GM12865 (cell line): ENCODE data around the gene RXRA.

ENCODE experiments used
- DNase-seq: peaks from one replicate; pipeline ENCODE4 v3.0.0; 2010; ENCODE audit warnings: low read depth
- H3K4me3 ChIP-seq: 2 replicates; pipeline ENCODE4 v1.5.1; 2011; ENCODE audit warnings: mild to moderate bottlenecking, low read depth, low read length, control low read depth
- TF ChIP-seq, protein P1 (sequence below): IDR thresholded peaks from 2 replicates; pipeline ENCODE4 v1.5.1; 2011; ENCODE audit warnings: low read length, control low read depth, low read depth, inconsistent platforms; ENCODE audit not compliant: insufficient read depth; ENCODE audit errors: missing control alignments

RXRA gene

DNA sequence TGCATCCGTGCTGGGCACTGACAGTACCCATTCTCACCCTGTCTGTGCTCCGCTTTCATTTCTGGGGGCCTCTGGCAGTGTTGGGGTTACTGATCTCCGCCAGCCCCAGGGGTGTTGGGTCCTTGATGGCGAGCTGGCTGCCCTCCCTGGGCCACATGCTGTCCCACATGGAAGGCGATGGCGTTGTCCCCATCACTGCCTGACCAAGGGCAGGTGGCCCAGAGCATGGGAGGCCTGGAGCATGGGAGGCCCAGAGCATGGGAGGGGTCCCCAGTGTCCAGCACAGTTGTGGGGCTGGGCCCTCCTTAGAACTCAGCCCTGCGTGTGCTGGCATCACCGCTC, 50.9 kb downstream of the RXRA start:
- no peak for DNase-seq
- no peak overlapping the region for H3K4me3 ChIP-seq
- TF ChIP-seq, protein P1, sequence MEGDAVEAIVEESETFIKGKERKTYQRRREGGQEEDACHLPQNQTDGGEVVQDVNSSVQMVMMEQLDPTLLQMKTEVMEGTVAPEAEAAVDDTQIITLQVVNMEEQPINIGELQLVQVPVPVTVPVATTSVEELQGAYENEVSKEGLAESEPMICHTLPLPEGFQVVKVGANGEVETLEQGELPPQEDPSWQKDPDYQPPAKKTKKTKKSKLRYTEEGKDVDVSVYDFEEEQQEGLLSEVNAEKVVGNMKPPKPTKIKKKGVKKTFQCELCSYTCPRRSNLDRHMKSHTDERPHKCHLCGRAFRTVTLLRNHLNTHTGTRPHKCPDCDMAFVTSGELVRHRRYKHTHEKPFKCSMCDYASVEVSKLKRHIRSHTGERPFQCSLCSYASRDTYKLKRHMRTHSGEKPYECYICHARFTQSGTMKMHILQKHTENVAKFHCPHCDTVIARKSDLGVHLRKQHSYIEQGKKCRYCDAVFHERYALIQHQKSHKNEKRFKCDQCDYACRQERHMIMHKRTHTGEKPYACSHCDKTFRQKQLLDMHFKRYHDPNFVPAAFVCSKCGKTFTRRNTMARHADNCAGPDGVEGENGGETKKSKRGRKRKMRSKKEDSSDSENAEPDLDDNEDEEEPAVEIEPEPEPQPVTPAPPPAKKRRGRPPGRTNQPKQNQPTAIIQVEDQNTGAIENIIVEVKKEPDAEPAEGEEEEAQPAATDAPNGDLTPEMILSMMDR, result no peak

DNA sequence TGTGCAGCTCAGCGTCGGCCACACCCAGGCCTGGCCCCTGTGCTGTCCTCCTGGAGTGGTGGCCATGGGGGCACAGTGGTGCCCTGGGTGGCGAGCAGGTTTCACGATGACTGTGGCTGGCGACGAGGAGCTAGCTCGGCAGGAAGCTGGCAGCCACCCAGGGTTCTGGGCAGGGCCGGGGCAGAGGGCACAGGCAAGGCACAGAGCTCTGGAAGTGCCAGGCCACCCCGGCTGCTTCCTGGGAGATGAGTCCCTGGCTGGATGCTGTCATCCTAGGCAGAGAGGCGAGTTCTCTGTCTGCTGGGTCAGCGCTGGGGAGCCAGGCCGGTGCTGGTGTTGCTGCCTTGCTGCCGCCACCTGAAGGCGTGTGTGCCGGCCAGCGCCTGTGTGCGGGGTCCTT, 51.7 kb downstream of the RXRA start:
- DNase-seq, result no peak
- TF ChIP-seq, protein P1, result no peak
- H3K4me3 ChIP-seq, result no peak overlapping the region

DNA sequence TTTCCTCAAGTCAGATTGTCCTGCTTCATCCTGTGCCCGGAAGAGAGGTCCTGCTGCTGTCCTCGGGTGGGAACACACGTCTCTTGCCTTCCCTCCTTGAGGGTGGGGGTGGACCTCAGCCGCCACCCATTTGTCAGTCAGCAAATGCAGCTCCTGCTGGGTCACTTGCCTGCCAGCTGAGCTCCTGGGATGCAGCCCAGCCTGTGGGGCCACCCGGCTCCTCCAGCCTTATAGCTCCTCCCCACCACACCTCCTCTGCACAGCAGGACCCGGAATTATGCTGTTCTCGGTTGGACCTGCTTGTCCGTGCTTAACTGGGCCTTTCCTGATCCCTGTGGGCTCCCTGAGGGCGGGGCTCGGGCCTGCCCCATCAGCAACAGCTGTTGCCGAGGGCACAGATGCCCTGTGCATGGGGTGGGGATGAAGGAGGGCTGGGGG, 52.7 kb downstream of the RXRA start:
- TF ChIP-seq, protein P1, result no peak
- H3K4me3 ChIP-seq, result no peak overlapping the region

DNA sequence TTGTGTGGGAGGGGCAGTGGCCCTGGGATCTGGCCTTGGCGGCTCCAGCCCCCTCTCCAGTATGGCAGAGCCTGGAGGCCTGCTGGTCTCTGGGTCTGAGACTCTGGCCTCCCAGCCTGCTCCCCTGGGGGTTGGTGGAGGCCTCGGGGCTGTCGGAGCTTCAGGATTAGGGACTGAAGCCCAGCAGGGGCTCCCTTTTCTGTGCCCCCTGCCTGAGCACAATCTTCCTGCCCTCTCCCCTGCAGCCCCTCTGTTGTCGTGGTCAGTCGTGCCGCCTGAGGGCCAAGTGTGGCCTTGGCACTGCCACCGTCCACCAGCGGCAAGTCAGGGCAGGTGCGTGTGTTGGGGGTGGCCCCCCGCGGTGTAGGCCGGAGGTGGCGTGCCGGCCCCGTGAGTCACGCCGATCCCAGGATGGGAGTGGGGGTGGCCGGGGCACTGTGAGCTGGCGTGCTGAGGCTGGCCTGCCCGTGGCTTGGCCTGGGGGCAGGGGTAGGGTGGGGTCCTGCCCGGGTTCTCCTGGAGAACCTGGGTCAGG, 53.6 kb downstream of the RXRA start:
- no peak for DNase-seq
- TF ChIP-seq, protein P1, result no peak
- no peak overlapping the region for H3K4me3 ChIP-seq

More for the DNA sequence above, 52.7 kb downstream of the RXRA start:
- no peak for DNase-seq

DNA sequence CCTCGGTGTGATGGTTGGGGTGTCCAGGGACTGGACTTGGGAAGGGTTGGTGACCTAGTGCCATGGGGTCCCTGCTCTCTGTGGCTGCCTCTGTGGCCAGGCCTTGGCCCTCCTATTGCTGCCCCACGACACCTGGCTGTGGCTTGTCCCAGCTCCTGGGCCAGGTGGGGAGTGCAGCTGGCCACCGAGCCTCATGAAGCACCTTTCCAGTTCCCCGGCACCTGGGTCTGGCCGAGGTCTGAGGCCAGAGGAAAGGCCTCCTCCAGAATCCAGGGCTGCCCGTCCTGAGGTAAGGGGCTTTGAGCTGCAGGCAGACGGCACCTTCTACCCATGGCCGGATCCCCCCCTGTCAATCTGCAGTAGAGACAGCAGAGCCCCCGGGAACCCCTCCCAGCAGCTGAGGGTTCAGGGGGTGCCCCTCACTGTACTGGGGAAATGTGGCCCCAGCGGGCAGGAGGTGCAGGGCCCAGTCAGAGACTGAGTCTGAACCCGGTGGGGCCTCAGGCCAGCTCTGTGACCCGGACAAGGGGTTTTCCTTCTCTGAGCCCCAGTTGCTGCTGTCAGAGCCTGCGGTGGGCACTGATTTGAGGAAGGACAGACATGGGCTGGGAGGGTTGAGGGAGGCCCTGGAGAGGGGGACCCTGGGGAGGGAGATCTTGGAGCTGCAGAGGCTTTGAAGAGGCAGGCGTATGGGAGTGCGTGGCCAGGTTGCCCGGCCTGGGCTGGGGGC, 54.5 kb downstream of the RXRA start:
- H3K4me3 ChIP-seq, result no peak overlapping the region
- TF ChIP-seq, protein P1, result no peak
- no peak for DNase-seq

DNA sequence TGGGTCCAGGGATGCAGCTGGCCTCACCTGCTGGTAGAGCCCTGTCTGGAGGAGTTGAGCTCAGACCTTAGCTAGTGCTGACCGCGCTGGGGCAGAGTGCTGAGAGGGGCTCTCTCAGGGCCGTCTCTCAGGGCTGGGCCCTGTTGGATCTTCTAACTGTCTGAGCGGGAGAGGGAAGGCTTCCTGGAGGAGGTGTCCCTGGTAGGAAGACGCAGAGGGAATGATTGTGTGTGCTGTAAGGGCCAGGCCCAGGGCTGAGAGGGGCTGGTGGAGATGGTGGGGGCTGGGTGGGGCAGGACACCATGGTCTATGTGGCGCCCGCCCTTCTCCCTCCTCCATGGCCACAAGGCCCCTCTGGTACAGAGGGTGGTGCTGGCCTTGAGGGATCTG, 55.0 kb downstream of the RXRA start:
- H3K4me3 ChIP-seq, result no peak overlapping the region
- no peak for DNase-seq
- TF ChIP-seq, protein P1, result no peak

DNA sequence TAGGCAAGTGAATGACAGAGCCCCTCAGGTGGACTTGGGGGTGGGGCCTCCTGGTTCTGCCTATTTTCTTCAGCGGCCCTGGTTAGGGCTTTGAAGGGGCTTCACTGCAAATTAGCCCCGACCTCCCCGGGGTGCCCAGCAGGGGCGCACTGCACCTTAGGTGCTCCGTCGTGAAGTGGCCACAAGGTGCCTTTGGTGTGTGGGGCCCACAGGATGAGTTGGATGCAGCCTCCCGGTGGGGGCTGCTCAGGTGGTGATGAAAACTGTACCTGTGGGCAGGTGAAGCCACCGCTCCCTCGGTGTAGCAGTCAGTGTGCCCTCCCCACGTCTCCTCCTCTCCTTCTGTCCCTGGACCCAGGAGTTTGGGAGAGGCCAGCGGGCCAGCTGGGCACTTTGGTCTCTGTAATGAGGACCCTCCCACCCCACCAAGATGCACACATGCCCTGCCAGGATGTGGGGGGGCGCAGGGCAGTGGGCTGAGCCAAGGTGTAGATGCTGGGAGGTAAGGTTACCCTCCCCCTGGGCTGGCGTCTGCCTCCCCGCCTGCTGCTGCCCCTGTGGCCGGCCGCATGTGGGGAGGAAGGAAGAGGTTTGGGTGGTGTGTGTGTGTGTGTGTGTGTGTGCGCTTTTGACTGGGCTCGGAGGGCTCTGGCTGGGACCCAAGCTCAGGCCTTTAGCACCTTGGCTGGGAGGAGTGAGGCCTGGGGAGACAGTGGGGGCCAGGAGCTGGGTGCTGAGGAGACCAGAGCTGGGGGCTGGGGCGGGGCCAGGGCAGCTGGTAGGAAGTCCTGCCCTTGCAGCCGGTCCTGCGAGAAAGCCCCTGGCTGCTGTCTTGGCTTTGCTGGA, 55.6 kb downstream of the RXRA start:
- no peak overlapping the region for H3K4me3 ChIP-seq
- TF ChIP-seq, protein P1, result peak; percentile 52
- peak; percentile 62 for DNase-seq
